HG02623 (cell line): ENCODE data around the gene SPATA3.
"Not testable (repeated sequence)": the region's sequence is repeated elsewhere in the genome, so short reads cannot be mapped to it uniquely, and the experiment has no call there.

Experiments used
- ATAC-seq: cut with Tn5 transposase; IDR thresholded peaks from one replicate; pipeline ENCODE4 v1.9.1; 2021; ENCODE audit warnings: moderate library complexity; ENCODE audit not compliant: unreplicated experiment

Gene SPATA3

DNA sequence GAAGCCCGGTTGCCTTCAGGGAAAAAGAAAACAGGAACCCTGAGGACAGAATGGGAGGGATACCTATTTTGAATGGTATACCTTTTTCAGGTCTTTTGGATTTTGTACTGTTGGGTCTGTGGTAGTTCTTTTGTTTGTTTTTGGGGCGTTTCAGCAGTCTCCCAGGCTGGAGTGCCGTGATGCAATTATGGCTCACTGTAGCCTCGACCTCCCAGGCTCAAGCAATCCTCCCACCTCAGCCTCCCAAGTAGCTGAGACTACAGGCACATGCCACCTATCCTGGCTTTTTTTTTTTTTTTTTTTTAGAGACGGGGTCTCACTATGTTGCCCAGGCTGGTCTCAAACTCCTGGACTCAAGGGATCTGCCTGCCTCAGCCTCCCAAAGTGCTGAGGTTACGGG, 27.6 kb upstream of the SPATA3 start:
- not testable (repeated sequence) for ATAC-seq

DNA sequence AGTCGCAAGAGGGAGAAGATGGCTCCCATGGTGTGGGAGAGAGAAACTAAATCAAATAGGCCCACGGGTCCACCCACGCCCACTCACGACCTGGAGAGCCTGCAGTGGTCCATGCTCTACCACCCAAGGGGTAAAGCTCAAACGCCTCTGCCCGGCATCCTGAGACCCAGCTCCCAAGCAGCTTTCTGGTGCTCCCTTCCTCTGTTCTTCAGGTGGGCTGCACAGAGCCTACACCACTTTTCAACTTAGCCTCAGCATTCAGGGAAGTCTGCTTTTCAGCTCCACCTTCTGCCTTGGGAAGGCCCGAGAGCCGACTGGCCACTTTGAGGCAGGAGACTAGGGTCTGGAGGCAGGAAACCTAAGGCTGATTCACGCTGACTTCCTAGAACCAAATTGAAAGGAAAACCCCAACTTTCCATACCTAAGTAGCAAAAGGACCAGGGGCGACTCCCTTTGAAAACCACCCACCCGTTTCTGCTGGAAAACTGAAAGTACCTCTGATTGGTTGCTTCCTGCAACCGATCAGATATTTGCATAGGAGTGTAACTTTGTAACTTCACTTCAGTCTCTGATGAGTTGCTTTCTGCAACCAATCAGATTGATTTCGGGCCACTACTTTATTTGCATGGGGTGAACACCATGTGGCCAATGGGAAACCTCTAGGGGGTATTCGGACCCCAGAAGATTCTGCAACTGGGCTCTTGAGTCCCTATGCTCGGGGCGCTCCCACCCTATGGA, 26.8 kb upstream of the SPATA3 start:
- ATAC-seq: no peak

DNA sequence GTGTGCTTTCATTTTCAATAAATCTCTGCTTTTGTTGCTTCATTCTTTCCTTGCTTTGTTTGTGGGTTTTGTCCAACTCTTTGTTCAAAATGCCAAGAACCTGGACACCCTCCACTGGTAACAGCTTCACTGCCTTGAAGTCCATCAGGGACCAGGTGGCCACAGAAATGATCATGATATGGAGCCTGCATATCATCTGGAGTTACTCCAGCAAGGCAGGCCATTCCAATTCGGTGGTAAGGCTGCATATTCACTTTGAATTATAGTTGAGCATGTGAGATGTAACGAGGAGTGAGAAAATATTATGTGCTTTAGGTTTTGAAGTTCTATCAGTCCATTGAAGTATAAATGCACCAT, 26.3 kb upstream of the SPATA3 start:
- no peak for ATAC-seq

DNA sequence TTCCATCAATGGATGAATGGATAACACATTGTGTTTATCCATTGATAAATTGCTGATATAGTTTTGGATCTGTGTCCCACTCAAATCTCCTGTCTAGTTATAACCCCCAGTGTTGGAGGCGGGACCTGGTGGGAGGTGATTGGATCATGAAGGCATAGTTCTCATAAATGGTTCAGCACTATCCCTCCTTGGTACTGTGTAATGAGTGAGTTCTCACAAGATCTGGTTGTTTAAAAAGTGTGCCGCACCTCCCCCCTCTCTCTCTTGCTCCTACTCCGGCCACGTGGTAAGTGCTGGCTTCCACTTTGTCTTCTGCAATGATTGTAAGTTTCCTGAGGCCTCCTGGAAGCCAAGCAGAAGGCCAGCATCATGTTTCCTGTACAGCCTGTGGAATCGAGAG, 23.9 kb upstream of the SPATA3 start:
- no peak for ATAC-seq

DNA sequence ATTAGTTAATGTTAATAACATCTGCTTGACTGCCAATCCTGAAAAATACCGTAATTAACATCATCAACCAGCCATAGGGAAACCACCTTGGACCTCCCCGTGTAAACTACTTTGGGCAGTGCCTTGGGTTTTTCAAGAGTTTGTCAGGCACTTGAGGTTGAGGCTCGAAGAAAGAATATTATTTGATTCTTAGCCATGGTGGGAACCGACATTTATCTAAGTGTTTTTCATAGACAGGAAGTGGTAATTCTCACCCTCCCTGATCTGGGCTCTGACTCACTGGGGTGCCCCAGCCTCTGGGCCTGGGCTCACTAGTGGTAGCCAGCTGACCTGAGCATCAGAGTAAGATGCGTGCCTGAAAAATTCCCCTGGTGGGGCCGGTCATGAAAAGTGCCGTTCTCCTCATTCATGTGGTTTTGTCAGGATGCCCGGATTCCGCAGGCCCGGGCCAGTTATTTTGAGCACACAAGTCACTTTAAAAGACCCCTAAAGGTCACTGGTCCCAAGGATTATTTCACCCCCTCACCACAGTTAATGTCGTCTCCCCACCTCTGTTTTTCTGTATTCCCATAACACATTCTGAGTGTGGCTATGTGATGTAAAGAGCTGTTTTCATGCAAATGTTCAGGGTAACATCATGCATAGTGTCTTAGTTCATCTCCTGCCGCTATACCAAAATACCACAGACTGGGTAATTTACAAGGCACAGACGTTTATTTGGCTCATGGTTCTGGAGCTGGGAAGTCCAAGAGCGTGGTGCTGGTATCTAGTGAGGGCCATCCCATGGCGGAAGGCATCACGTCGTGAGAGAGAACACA, 21.6 kb upstream of the SPATA3 start:
- ATAC-seq: peak; percentile 87

DNA sequence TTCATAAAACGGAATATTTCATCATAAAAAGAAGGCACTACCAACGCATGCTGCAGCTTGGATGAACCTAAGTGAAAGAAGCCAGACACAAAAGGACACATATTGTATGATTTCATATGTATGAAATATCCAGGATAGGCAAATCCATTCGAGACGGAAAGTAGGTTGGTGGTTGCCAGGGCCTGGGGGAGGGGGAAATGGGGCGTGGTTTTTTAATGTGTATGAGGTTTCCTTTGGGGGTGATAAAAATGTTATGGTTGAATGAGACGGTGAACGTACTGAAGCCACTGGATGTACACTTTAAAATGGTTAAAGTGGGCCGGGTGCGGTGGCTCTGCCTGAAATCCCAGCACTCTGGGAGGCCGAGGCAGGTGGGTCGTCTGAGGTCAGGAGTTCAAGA, 20.0 kb upstream of the SPATA3 start:
- ATAC-seq: no peak

DNA sequence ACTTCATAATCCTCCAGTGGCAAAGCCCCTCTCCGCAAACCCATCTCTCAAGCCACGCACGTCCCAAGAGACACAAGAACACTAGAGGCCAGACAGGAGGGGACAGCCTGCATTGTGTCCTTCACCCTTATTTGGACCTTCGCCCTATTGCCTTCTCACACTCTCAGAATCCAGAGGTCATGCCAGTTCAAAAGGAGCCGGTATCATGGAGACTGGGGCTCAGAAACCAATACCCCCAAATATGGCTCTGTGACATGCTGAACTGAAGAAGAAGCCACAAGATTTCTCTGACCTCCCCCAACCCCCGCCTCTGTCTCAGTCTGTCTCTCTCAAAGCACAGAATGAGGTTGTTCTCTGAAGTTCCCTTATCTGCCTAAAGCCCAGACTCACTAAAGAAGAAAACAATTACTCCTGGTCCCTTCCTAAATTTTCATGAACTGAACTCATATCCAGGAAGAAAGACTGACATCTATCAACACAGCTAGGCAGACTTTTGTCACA, 19.2 kb upstream of the SPATA3 start:
- ATAC-seq: no peak

DNA sequence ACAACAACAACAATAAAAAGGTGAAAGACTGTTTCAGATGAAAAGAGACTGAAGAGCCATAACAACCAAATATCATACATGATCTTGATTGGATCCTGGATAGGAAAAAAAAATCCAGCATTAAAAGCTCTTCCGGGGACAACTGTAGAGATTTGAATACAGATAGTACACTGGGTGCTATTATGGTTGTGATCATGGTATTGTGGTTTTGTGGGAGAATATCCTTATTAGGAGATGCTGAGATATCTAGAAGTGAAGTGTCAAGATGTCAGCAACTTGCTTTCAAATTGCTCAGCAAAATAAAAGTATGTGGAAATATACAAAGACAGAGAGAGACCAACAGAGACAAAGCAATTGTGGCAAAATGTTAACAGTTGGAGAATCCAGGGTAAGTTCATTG, 15.5 kb upstream of the SPATA3 start:
- ATAC-seq: no peak

DNA sequence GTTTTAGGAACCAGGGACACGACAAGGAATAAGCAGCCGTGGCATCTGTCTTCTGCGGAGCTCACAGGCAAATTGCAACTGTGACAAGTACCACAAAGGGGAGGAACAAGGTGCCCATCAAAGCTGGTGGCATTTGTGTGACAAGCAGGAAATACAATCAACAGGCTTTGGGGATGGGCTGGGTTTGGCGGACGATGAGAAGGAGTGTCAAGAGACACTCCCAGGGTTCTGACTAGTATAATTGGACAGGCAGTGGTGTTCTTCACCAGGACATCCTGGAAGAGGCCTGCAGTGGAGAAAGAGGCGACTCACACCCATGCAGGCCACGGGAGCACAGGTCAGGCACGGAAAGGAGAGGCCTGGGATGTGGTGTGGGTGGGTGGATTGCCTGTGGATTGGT, 14.2 kb upstream of the SPATA3 start:
- no peak for ATAC-seq

DNA sequence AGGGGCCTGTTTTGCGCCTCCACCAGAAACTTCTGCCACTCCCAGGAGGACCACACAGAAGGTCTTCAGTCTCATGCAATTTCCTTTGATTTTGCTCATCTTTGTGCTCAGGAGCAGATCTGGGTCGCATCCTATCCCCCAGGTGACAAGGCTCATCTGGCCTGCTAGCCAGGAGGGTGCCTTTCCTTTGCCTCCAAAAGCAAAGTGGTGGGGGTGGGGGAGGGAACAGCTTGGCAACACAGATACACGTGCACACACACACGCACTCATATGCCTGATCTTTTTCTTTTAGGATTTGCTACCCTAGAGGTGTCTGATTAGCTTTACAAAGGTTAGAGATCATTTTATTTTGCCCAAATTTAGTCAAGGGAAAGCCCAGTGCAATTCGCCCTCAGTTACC, 13.8 kb upstream of the SPATA3 start:
- no peak for ATAC-seq

DNA sequence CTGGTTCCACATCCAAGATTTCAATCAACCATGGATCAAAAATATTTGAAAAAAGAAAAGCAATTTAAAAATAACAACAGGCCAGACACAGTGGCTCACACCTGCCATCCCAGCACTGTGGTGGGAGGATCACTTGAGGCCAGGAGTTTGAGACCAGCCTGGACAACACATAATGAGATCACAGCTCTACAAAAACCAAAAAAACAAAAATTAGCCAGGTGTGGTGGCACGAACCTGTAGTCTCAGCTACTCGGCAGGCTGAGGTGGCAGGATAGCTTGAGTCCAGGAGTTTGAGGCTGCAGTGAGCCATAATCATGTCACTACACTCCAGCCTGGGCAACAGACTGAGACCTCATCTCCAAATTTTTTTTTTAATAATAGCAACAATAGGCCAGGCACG, 13.4 kb upstream of the SPATA3 start:
- no peak for ATAC-seq

DNA sequence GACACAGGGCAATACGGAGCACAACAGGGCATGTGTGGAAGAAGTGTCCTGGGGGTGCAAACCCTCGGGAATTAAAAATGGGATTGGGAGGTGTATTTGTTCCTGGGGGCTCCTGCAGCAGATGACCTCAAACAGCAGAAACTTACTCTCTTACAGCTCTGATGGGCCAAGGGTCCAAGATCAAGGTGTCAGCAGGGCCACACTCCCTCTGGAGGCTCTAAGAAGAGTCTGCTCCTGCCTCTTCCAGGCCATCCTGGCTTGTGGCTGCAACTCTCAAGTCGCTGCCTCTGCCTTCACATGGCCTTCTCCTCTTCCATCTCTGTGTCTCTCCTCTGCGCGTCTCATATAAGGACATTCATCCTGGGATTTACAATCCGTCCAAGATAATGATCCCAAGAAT, 12.4 kb upstream of the SPATA3 start:
- no peak for ATAC-seq

DNA sequence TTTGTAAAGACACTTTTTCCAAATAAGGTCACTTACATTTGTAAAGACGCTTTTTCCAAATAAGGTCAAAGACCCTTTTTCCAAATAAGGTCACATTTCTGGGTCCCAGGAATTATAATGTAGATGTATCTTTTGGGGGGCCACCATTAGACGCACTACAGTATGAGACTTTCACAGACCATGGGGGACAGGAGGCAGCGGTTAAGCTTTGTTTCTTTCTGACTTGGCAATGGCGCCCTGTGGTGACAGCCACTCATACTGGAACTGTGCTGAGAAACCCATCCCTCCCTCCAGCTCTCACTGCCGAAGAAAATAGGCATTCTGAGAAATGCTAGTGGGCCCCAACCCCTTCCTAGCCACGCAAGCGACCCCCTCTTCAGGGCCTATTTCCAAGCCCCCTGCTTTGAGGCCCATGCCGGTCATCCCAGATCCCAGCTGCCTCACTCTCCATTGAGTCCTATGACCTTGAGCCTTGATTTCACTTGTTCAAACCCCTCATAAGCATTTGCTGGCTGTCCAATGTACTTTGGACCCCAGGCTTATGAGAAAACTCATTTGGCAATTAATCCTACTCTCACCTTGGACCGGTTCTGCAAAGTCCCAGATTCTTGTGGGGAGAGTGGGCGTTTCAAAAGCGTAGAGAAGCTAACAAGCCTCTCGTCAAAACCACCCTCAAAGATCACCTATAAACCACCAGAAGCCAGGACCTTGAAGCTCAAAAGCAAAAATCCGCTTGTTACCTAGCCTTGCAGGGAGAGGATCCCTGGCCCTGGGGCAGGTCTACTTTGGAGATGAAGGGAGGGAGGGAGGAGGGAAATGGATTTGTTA, 11.3 kb upstream of the SPATA3 start:
- peak; percentile 73 for ATAC-seq

DNA sequence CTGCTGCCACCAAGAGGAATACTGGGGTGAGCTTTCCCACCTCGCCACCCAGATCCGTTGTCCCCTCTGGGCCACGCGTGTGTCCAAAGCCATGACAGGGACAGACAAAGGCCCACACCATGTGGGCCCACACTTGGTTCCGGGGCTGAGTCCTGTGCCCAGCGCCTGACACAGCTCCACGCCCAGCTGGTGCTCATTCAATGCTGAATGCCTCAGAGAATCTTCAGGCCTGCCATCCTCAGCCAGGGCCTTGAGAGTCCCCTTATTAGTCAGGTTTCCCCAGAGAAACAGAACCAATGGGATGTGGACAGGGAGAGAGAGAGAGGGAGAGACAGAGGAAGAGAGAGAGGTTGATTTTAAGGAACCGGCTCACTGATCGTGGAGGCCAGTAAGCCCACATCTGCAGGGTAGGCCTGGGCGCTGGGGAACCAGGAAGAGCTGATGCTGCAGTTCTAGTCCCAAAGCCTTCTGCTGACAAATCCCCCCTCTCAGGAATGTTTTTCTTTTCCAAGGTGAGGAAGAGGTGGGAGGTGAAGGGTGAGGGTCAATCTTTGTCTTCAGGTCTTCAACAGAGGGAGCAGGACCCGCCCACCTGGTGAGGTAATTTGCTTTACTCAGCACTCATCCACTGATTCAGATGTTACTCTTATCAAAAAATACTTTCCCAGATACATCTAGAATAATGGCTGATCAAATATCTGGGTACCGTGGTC, 10.2 kb upstream of the SPATA3 start:
- ATAC-seq: no peak

DNA sequence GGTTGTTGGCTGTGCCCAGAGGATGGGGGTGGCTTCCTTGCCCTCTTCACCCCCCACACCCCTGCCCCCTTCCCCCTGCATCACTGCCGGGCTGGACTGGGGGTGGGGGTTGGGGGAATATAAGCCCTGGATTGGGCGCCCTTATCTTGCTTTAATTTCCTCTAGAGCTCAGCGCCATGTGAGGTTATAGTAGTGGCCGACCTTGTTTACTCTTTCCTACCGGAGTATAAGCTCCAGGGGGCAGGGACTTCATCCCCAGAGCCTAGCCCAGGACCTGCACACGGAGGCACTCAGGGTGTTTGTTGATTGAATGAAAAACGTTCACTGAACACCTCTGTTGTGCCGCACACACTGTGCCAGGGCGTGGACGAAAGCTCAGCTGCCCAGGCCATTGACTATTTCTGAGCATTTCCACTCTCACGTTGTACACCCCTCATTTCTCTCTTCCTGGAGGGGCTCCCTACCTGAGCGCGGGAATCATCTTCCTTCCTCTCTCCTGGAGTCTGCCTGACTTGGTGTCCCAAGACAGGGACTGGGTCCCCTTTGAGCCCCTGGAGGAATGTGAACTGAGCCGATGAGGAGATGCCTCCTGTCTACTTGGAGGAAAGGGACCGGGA, 9.3 kb upstream of the SPATA3 start:
- no peak for ATAC-seq

DNA sequence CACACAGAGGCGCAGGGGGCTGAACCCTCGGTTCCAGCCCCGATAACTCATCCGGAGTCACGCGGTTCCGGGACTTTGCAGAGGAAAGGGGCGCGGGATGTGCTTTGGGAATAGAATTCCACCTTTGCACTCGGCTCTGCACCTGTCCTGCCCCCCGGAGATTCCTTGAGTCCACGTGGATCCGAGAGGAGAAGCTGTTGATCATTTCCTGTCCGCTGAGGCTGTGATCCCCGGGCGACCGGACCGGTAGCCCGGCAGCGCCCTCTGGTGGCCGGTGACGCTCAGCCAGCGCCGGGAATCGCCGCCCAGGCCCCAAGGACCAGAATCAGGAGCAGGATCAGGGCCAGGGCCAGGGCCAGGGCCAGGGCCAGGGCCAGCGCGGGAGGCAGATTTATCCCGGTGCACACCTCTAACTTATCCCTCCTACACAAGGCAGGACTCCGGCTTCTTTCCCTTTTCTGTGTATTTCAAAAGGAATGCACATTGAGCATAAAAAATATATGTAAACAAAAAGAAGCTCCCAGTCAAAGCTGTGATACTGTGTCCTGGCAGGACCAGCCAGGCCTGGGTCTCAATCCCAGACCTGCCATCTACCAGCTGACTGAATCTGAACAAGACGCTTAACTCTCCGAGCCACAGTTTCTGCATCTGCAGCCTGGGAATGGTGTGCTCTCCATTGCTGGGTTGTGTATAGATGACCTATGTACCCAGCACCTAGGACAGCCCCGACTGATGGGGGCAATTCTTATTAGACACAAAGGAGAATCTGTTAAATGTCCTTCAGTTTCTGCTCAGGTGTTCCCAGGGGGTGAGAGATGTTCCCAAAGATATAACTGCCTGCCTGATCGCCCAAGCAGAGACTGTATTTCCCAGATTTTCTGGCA, 8.5 kb upstream of the SPATA3 start:
- ATAC-seq: no peak

DNA sequence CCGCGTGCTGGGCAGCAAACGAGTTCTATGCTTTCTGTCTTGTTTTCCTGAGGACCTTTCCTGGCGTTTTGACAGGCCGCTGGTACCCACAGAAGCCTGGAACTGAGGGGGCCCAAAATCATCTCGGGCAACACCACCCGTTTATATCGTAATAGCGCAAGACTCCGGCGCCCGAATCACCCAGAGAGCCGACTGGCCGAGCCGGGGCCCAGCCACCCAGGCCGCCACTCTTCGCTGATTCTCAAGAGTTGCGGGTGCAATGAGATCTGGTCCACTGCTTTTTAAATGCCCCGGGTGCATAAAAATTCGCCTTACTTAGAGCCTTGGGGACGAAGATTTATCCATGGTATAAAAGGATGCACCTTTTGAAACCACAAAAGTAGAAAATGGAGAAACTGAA, 6.2 kb upstream of the SPATA3 start:
- ATAC-seq: no peak

DNA sequence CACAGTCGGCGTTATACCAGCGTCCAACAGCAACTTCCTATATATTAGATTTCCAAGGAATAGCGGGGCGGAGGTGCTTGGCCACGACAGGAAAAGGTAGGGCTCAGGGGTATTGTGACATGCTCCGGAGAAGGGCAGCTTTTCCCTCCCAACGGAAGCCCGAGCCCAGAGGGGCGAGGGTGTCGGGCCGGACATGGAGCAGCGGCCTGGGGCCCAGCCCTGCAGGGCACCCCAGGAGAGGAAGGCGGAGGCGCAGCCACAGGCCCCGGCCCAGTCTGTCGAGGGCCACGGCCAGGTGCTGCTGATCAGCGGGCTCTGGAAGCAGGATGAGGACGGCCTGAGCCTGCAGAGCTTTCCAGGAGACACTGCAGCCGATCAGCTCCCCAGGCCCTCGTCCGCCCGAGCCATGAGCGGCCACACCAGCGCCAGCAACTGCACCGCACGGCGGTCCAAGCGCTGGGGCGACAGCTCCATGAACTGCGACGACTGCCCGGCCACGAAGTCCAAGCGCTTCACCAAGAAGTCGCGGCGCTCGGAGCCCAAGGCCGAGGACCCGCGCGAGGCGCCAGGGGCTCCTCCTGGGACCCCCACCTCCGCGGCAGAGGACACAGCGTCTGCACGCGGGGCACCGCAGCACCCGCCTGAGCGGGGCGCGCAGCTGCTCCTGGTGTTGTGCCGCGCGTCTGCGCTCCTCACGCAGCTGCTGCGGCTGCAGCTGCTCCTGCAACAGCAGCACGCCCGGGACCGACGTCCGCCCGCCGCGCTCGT, 5.6 kb upstream of the SPATA3 start:
- no peak for ATAC-seq

DNA sequence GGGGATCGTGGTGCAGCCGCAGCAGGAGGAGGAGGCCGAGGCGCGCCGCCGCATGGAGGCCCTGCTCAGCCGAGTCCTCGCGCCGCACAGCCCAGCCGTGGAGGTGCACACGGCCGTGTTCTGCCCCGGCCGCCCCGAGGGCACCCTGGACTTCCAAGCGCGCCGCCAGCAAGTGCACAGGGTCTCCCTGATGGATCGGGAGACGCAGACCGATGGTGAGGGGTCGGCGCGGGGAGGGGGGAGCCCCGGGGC, 5.1 kb upstream of the SPATA3 start:
- ATAC-seq: no peak
